ENCODE measurements around the gene WDR93. TPM values are rescaled to one million over a fixed set of nuclear protein-coding genes. Genes with fewer than 3 reads are reported as not detected.

WDR93 gene
- not detected for total RNA-seq
- long read RNA-seq, partial matches to known transcripts, result 0 of 1 reads
- long read RNA-seq, other reads (novel, unspliced or antisense), result 0 of 1 reads

GRCh38 chr15:89690276-89691218 lies at the start of gene WDR93, which contains the start of gene PEX11A:
Gene WDR93 (plus strand): TSS chr15:89690811. CDS start chr15:89701747, 10,936 bp downstream.
Gene PEX11A (minus strand): TSS chr15:89690754. CDS start chr15:89690632, 122 bp downstream.
- intact Hi-C loops (cut with DNase I), result no loop called here
- H3K4me1 ChIP-seq, result peaks cover 8% of the 10 kb centered on the region
- no peaks in the 10 kb centered on the region for H3K27me3 ChIP-seq
- ATAC-seq, result peak; percentile 98
- H3K36me3 ChIP-seq, result no peaks in the 10 kb centered on the region
- peak within 1 kb of the TSS; percentile 70 for H3K27ac ChIP-seq
- TF ChIP-seq, protein P1, sequence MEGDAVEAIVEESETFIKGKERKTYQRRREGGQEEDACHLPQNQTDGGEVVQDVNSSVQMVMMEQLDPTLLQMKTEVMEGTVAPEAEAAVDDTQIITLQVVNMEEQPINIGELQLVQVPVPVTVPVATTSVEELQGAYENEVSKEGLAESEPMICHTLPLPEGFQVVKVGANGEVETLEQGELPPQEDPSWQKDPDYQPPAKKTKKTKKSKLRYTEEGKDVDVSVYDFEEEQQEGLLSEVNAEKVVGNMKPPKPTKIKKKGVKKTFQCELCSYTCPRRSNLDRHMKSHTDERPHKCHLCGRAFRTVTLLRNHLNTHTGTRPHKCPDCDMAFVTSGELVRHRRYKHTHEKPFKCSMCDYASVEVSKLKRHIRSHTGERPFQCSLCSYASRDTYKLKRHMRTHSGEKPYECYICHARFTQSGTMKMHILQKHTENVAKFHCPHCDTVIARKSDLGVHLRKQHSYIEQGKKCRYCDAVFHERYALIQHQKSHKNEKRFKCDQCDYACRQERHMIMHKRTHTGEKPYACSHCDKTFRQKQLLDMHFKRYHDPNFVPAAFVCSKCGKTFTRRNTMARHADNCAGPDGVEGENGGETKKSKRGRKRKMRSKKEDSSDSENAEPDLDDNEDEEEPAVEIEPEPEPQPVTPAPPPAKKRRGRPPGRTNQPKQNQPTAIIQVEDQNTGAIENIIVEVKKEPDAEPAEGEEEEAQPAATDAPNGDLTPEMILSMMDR (IDR thresholded peaks at IDR 0.05), result no peak
- peak; percentile 93 for DNase-seq
- peak within 1 kb of the TSS; percentile 85 for H3K4me3 ChIP-seq
- H3K9me3 ChIP-seq, result no peaks in the 10 kb centered on the region

DNA sequence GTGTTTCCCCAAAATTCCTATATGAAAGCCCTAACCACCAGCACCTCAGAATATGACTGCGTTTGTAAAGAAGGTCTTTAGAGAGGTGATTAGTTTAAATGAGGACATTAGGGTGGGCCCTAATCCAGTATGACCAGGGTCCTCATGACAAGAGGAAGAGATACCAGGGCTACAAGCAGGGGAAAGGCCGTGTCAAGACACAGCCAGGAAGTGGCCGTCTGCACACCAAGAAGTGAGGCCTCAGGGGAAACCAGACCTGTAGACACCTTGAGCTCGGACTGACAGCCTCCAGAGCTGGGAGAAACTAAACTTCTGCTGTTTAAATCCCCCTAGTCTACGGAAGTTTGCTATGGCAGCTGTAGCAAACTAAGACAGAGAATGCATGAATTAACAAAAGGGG lies 49.6 kb upstream of the WDR93 start:
- TF ChIP-seq, protein P1 (IDR thresholded peaks at IDR 0.05), result no peak
- Histone ChIP-seq H3K4me3 (no peak overlapping the region), H3K27me3 (no peaks in the 10 kb centered on the region), H3K9me3 (no peaks in the 10 kb centered on the region), H3K27ac (no peak overlapping the region), H3K36me3 (no peaks in the 10 kb centered on the region), H3K4me1 (no peaks in the 10 kb centered on the region)
- intact Hi-C loops (cut with DNase I), result no loop called here
- no peak for ATAC-seq
- no peak for DNase-seq

DNA sequence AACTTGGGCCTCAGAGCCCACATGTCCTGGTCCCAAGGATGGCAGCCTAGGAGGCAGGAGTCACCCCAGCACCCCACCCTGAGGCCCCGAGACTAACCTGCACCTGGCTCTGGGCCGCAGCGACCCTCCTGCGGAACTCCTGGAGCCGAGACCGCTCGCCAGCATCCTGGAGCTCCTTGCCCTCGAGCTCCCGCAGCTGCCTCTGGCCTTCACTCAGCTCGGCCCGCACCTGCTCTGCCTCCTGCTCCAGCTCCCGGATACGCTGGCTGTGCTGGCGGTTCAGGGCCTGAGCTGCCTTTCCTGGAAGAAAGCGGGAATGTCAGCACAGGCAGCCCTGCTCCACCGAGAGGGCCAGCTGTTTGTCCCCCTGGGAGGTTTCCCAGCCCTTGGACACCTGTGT lies 48.5 kb upstream of the WDR93 start:
- Histone ChIP-seq H3K9me3 (no peaks in the 10 kb centered on the region), H3K27ac (no peak overlapping the region), H3K36me3 (no peaks in the 10 kb centered on the region), H3K4me1 (no peaks in the 10 kb centered on the region), H3K4me3 (no peak overlapping the region), H3K27me3 (no peaks in the 10 kb centered on the region)
- intact Hi-C loops (cut with DNase I), result no loop called here
- ATAC-seq (no peak), DNase-seq (no peak)
- TF ChIP-seq, protein P1 (IDR thresholded peaks at IDR 0.05), result no peak

DNA sequence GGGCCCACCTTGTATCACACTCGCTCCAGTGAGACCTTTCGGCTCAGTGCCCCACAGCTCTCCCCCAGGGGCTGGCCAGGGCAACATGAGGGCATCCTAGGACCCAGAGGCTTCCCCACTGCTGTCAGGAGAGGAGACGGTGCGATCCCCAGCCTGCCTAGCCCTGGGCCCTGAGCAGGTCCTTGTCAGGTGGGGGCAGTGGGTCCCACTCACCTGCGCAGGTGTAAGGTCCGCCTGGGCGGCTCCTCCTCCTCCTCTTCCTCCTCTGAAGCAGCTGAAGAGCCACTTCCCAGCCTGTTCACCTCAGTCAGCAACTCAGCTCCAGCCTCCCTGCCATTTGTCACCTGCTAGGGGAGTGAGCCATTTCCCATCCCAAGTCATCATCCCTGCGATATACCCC lies 44.9 kb upstream of the WDR93 start:
- Histone ChIP-seq H3K4me1 (no peaks in the 10 kb centered on the region), H3K27me3 (no peaks in the 10 kb centered on the region), H3K4me3 (no peak overlapping the region), H3K36me3 (no peaks in the 10 kb centered on the region), H3K27ac (no peak overlapping the region), H3K9me3 (no peaks in the 10 kb centered on the region)
- TF ChIP-seq, protein P1 (IDR thresholded peaks at IDR 0.05), result no peak
- no peak for ATAC-seq
- no peak for DNase-seq
- intact Hi-C loops (cut with DNase I), result no loop called here

DNA sequence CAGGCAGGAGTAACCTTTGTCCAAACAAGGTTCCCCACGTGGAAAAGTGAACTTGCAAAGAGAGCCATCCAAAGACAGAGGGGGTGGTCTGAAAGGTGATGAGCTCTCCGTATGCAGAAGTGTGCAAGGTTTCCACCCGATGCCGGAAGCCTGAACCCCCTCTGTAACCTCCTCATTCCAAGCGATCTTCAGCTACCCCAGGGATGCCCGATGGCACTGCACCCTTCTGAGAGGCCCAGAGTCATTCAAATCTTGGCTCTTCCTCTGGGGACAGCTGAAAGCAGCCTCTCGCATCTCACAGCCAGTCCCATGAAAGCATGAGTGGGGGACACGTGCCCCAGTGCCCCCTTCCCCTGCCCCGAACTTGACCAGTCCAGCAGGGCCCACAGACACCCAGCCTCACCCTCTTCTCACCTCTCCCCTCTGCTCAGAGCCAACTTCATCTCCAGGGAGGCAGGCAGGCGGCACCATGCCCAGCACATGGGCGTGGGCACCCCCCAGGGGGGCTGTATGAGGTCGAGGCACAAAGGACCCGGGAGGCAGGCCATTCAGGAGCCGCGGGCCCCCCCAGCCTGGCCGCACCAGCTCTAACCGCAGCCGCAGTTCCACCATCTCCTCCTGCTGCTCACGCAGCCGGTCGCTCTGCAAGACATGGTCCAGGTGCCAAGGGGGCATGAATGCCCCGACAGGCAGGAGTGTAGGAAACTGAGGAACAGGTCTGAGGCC lies 44.0 kb upstream of the WDR93 start:
- TF ChIP-seq, protein P1 (IDR thresholded peaks at IDR 0.05), result no peak
- Histone ChIP-seq H3K9me3 (no peaks in the 10 kb centered on the region), H3K27ac (no peak overlapping the region), H3K27me3 (no peaks in the 10 kb centered on the region), H3K4me1 (no peaks in the 10 kb centered on the region), H3K36me3 (no peaks in the 10 kb centered on the region), H3K4me3 (no peak overlapping the region)
- DNase-seq (no peak), ATAC-seq (no peak)
- intact Hi-C loops (cut with DNase I), result no loop called here
